Measurements from ENCODE around the gene PAQR5.

The PAQR5 gene

DNA sequence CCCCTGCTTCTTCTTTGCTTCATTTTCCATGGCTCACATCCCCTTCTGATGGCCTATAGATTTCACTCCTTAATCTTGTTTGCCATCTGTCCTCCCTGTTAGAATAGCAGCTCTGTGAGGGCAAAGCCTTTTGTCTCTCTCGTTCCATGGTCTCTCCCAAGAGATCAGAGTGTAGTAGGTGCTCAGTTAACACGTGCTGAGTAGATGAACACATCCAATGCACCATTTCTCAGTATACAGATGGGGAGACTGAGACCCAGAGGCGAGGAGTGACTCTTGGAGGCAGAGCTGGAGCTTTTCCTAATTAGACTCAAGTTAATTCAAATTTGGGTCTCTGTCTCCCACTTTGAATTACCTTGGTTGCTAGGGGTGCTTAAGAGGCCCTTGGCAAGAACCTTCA lies 4.2 kb downstream of the PAQR5 start:
- DNase-seq (ENCODE audit: extremely low read depth, insufficient read length): no peak
- TF ChIP-seq, protein P1, sequence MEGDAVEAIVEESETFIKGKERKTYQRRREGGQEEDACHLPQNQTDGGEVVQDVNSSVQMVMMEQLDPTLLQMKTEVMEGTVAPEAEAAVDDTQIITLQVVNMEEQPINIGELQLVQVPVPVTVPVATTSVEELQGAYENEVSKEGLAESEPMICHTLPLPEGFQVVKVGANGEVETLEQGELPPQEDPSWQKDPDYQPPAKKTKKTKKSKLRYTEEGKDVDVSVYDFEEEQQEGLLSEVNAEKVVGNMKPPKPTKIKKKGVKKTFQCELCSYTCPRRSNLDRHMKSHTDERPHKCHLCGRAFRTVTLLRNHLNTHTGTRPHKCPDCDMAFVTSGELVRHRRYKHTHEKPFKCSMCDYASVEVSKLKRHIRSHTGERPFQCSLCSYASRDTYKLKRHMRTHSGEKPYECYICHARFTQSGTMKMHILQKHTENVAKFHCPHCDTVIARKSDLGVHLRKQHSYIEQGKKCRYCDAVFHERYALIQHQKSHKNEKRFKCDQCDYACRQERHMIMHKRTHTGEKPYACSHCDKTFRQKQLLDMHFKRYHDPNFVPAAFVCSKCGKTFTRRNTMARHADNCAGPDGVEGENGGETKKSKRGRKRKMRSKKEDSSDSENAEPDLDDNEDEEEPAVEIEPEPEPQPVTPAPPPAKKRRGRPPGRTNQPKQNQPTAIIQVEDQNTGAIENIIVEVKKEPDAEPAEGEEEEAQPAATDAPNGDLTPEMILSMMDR (IDR thresholded peaks at IDR 0.05; ENCODE audit: insufficient read depth, low read length, poor library complexity, severe bottlenecking): no peak
- no peaks in the 10 kb centered on the region for H3K36me3 ChIP-seq (ENCODE audit: control insufficient read depth, insufficient read depth, low read length)
- no peak overlapping the region for H3K4me3 ChIP-seq (replicated peaks; ENCODE audit: low read depth, low read length)
- H3K27me3 ChIP-seq (replicated peaks; ENCODE audit: control insufficient read depth, insufficient read depth, low read length): no peaks in the 10 kb centered on the region; the same call in 1 of the 2 replicates

DNA sequence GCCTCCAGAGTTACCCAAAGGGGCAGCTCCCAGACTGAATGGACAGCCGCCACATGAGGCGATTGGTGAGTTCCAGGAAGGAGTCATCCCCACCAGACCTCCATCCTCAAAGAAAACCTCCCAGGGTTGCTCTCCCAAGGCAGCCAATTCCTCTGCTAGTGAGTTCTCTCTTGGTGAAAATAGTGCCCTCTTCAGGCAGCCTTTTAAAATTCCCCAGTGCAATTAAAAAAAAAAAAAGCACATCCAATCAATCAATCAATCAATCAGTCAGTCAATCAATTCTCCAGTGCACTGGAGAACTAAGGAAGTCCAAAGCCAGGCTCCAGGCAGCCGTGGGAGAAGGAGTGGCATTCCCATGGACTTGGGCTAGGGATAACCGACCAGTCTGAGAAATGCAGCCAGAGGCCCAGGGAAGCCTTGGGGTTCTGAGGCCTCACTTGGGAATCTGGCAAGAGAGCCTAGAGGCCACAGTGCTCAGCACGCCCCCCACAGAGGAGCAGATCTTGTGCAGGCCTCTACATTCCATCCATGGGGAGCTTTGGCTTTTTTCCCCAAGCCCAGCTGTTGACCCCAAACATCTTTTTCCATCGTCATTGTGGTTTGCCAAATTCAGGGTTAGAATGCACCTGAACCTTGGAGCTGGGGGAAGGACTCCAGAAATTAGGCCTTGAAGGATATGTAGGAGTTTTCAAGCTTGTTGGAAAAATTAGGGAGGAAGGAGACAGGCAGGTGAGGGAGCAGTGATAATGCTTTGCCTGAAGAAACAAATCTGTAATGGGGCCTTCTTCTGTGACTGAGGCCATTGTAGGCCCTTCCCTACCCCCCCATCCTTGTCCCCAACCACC lies 4.8 kb downstream of the PAQR5 start:
- Histone ChIP-seq H3K27me3 (replicated peaks; ENCODE audit: control insufficient read depth, insufficient read depth, low read length) (no peaks in the 10 kb centered on the region; the same call in 1 of the 2 replicates), H3K36me3 (ENCODE audit: control insufficient read depth, insufficient read depth, low read length) (no peaks in the 10 kb centered on the region), H3K4me3 (replicated peaks; ENCODE audit: low read depth, low read length) (no peak overlapping the region)
- TF ChIP-seq, protein P1 (IDR thresholded peaks at IDR 0.05; ENCODE audit: insufficient read depth, low read length, poor library complexity, severe bottlenecking): peak; percentile 23
- DNase-seq (ENCODE audit: extremely low read depth, insufficient read length): no peak

DNA sequence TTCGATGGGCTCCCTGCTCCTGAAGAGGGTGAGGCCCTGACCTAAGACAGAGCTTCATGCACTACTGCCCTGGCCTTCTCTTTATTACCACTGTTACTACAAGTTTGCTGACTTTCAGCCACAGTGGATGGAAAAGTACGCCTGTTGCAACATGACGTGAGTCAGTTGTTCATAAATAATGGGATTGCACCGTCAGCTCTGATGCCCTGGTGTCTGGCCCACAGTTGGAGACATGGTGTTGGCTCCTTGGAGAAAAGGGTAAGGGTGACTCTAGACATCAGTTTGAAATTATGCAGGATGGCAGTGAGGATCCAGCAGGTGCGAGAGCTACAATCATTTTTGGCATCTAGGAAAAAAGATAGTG lies 5.5 kb downstream of the PAQR5 start:
- DNase-seq (ENCODE audit: extremely low read depth, insufficient read length): no peak
- Histone ChIP-seq H3K4me3 (replicated peaks; ENCODE audit: low read depth, low read length) (no peak overlapping the region), H3K36me3 (ENCODE audit: control insufficient read depth, insufficient read depth, low read length) (no peaks in the 10 kb centered on the region), H3K27me3 (replicated peaks; ENCODE audit: control insufficient read depth, insufficient read depth, low read length) (no peaks in the 10 kb centered on the region; the same call in 1 of the 2 replicates)
- TF ChIP-seq, protein P1 (IDR thresholded peaks at IDR 0.05; ENCODE audit: insufficient read depth, low read length, poor library complexity, severe bottlenecking): no peak

GRCh38 chr15:69305204-69305931 lies 6.7 kb downstream of the PAQR5 start:
- Histone ChIP-seq H3K4me3 (replicated peaks; ENCODE audit: low read depth, low read length) (no peak overlapping the region), H3K27me3 (replicated peaks; ENCODE audit: control insufficient read depth, insufficient read depth, low read length) (no peaks in the 10 kb centered on the region), H3K36me3 (ENCODE audit: control insufficient read depth, insufficient read depth, low read length) (no peaks in the 10 kb centered on the region)
- TF ChIP-seq, protein P1 (IDR thresholded peaks at IDR 0.05; ENCODE audit: insufficient read depth, low read length, poor library complexity, severe bottlenecking): no peak
- no peak for DNase-seq (ENCODE audit: extremely low read depth, insufficient read length)

GRCh38 chr15:69305933-69306568 lies 7.3 kb downstream of the PAQR5 start:
- no peak for DNase-seq (ENCODE audit: extremely low read depth, insufficient read length)
- no peaks in the 10 kb centered on the region; the same call in 1 of the 2 replicates for H3K27me3 ChIP-seq (replicated peaks; ENCODE audit: control insufficient read depth, insufficient read depth, low read length)
- H3K36me3 ChIP-seq (ENCODE audit: control insufficient read depth, insufficient read depth, low read length): no peaks in the 10 kb centered on the region
- no peak overlapping the region for H3K4me3 ChIP-seq (replicated peaks; ENCODE audit: low read depth, low read length)
- TF ChIP-seq, protein P1 (IDR thresholded peaks at IDR 0.05; ENCODE audit: insufficient read depth, low read length, poor library complexity, severe bottlenecking): no peak

Data from GM06990 (cell line).